ENCODE results near the gene ARL15. TPM values are rescaled to one million over a fixed set of nuclear protein-coding genes. Genes with fewer than 3 reads are reported as not detected.
"Not testable (repeated sequence)": the region's sequence is repeated elsewhere in the genome, so short reads cannot be mapped to it uniquely, and the experiment has no call there.

Gene ARL15
- total RNA-seq, 6 donors from 2014 or later: 6.7 to 36.4 (median 20.7) TPM

GRCh38 chr5:54062958-54063357 lies 247.4 kb downstream of the ARL15 start:
- no peaks in the 10 kb centered on the region for H3K27me3 ChIP-seq
- H3K4me3 ChIP-seq: no peak overlapping the region
- TF ChIP-seq CTCF (IDR thresholded peaks at IDR 0.05): no peak
- TF ChIP-seq EP300 (IDR thresholded peaks at IDR 0.05): no peak
- TF ChIP-seq POLR2A (IDR thresholded peaks at IDR 0.05): no peak
- no peak for TF ChIP-seq POLR2AphosphoS5 (IDR thresholded peaks at IDR 0.05)
- 81 to 97% methylated on average over 3 of the region's 3 CpGs for WGBS, 2 donors
- ATAC-seq (ENCODE audit: low FRiP score in 2 of 2) (no peak), DNase-seq (no peak)
- H3K36me3 ChIP-seq: no peaks in the 10 kb centered on the region
- no peak overlapping the region for H3K27ac ChIP-seq
- no peaks in the 10 kb centered on the region for H3K9me3 ChIP-seq
- H3K4me1 ChIP-seq: no peaks in the 10 kb centered on the region

- not testable (repeated sequence) for H3K36me3 ChIP-seq; H3K9me3 ChIP-seq; H3K27ac ChIP-seq; H3K27me3 ChIP-seq; H3K4me1 ChIP-seq; ATAC-seq (ENCODE audit: low FRiP score in 2 of 2); DNase-seq; H3K4me3 ChIP-seq
- WGBS, 2 donors: 88 to 93% methylated on average over 3 of the region's 3 CpGs
Measured at GRCh38 chr5:54060919-54061318, 249.5 kb downstream of the ARL15 start.

- H3K27me3 ChIP-seq: no peaks in the 10 kb centered on the region
- H3K4me3 ChIP-seq: no peak overlapping the region
- no peak for DNase-seq
- ATAC-seq (ENCODE audit: low FRiP score in 2 of 2): no peak
- WGBS, 2 donors: 24 to 37% methylated on average over 2 of the region's 2 CpGs
- H3K27ac ChIP-seq: no peak overlapping the region
- H3K9me3 ChIP-seq: no peaks in the 10 kb centered on the region
- peaks cover 0 to 7% (median 3%) of the 10 kb centered on the region in 4 donors for H3K4me1 ChIP-seq
- TF ChIP-seq EP300 (IDR thresholded peaks at IDR 0.05): no peak
- TF ChIP-seq POLR2AphosphoS5 (IDR thresholded peaks at IDR 0.05): no peak
- TF ChIP-seq CTCF (IDR thresholded peaks at IDR 0.05): no peak
- no peak for TF ChIP-seq POLR2A (IDR thresholded peaks at IDR 0.05)
- H3K36me3 ChIP-seq: no peaks in the 10 kb centered on the region
Measured at GRCh38 chr5:54049963-54050362, 260.4 kb downstream of the ARL15 start.

GRCh38 chr5:54049144-54049543 lies 261.2 kb downstream of the ARL15 start:
- Histone ChIP-seq H3K36me3 (no peaks in the 10 kb centered on the region), H3K27me3 (no peaks in the 10 kb centered on the region), H3K27ac (no peak overlapping the region), H3K9me3 (no peaks in the 10 kb centered on the region), H3K4me1 (peaks cover 0 to 7% (median 3%) of the 10 kb centered on the region in 4 donors), H3K4me3 (no peak overlapping the region)
- TF ChIP-seq POLR2AphosphoS5 (IDR thresholded peaks at IDR 0.05) (no peak), POLR2A (IDR thresholded peaks at IDR 0.05) (no peak), EP300 (IDR thresholded peaks at IDR 0.05) (no peak), CTCF (IDR thresholded peaks at IDR 0.05) (no peak)
- no peak for ATAC-seq (ENCODE audit: low FRiP score in 2 of 2)
- 92 to 100% methylated on average over 1 of the region's 1 CpG for WGBS, 2 donors
- no peak for DNase-seq

- no peaks in the 10 kb centered on the region for H3K9me3 ChIP-seq
- H3K27me3 ChIP-seq: no peaks in the 10 kb centered on the region
- 73 to 75% methylated on average over 4 of the region's 4 CpGs for WGBS, 2 donors
- peaks cover 0 to 3% (median under 1%) of the 10 kb centered on the region in 4 donors for H3K4me1 ChIP-seq
- H3K27ac ChIP-seq: no peak overlapping the region
- no peak overlapping the region for H3K4me3 ChIP-seq
- no peak for TF ChIP-seq POLR2A (IDR thresholded peaks at IDR 0.05)
- no peak for TF ChIP-seq EP300 (IDR thresholded peaks at IDR 0.05)
- no peak for TF ChIP-seq POLR2AphosphoS5 (IDR thresholded peaks at IDR 0.05)
- no peak for TF ChIP-seq CTCF (IDR thresholded peaks at IDR 0.05)
- ATAC-seq (ENCODE audit: low FRiP score in 2 of 2) (no peak), DNase-seq (no peak)
- no peaks in the 10 kb centered on the region for H3K36me3 ChIP-seq
Measured at GRCh38 chr5:54045077-54045792, 265.1 kb downstream of the ARL15 start.

- H3K27me3 ChIP-seq; H3K9me3 ChIP-seq; H3K36me3 ChIP-seq; ATAC-seq (ENCODE audit: low FRiP score in 2 of 2); H3K4me1 ChIP-seq; H3K4me3 ChIP-seq; H3K27ac ChIP-seq; DNase-seq: not testable (repeated sequence)
- 96 to 99% methylated on average over 10 of the region's 10 CpGs for WGBS, 2 donors
Measured at GRCh38 chr5:54044276-54044675, 266.1 kb downstream of the ARL15 start.

Data from upper lobe of left lung (tissue), 6 donors.